Right ventricle myocardium inferior (tissue), 1 donor: ENCODE results near the gene SOD2. TPM values are rescaled to one million over a fixed set of nuclear protein-coding genes. Genes with fewer than 3 reads are reported as not detected.
"Not testable (repeated sequence)": the region's sequence is repeated elsewhere in the genome, so short reads cannot be mapped to it uniquely, and the experiment has no call there.

Source experiments
- ATAC-seq: fragments of 200-7000 bp; cut with Tn5 transposase; one replicate; pipeline ENCODE4 v1.9.1; 2020; ENCODE audit warnings: mild to moderate bottlenecking, moderate library complexity
- DNase-seq: peaks from one replicate; pipeline ENCODE4 v3.0.0; 2021; ENCODE audit errors: missing footprints
- intact Hi-C: fragments of 100-400 bp; cut with DNase I; formaldehyde crosslinking; loops from one replicate; pipeline ENCODE4 v1.11.0; 2022
- total RNA-seq: library from RNA; stranded (reverse); fragmentation: NEBNext Ultra II Directional; extraction: Animal tissue kit (Norgen Biotek cat#: 25700); gene quantifications from one replicate; pipeline ENCODE4 v1.2.1, GENCODE V29; 2021
- donor health status: DM: no; HTN: yes; CAD: no; lungs with severe emphysema.

SOD2 gene
- total RNA-seq, 1 donor from 2014 or later: 1,072 TPM

GRCh38 chr6:159689001-159689400, 4.0 kb downstream of the SOD2 start:
- DNase-seq (no peak), ATAC-seq (no peak)
- intact Hi-C loops: no loop called here

DNA sequence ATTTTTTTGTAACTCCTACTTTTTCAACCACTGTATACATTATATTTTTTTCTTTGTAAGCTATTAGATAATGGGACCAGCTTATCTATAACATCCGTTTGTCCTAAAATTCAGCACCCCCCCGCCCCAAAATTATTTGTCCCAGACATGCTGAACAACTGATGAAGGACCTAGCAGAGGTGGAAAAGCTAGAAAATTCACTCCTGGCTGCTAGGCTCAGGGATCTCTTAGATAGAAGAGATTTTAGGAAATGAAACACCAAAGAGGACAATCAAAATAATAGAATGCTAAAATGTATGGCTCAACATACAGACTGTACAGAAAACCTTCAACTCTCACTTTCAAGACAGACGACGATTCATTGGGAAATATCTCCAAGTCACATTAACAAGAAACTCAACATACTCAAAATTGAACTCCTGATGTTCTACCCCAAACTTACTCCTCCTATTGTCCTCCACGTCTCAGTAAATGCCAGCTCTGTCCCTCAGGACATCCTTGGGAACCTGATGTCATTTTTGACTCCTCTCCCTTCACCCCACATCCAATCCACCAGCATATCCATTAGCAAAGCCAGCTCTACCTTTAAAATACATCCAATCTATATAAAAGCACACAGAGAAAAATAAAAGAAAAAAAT, 4.7 kb downstream of the SOD2 start:
- DNase-seq: no peak
- ATAC-seq: no peak
- intact Hi-C loops: no loop called here

DNA sequence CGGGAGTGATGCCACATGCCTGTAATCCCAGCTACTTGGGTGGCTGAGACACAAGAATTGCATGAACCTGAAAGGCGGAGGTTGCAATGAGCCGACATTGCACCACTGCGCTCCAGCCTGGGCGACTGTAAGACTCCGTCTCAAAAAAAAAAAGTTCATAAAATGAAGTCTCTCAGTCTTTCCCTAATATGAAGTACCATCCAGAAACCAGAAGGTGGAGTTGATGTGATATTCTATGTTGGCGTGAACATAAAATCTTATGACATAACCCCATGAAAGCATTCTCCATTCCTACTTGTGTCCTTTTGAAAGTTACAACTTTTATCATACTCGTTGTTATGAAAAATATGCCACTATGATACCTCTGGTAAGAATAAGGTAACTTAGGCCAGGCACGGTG, 5.7 kb downstream of the SOD2 start:
- intact Hi-C loops: no loop called here
- DNase-seq (no peak), ATAC-seq (no peak)

- intact Hi-C loops: no loop called here
- ATAC-seq: no peak
- DNase-seq: no peak
Observed at GRCh38 chr6:159686703-159687102, 6.3 kb downstream of the SOD2 start.

GRCh38 chr6:159686040-159686439, 7.0 kb downstream of the SOD2 start:
- intact Hi-C loops: no loop called here
- DNase-seq: no peak
- no peak for ATAC-seq

GRCh38 chr6:159684013-159684304, 9.1 kb downstream of the SOD2 start:
- intact Hi-C loops: no loop called here
- DNase-seq: no peak
- no peak for ATAC-seq

DNA sequence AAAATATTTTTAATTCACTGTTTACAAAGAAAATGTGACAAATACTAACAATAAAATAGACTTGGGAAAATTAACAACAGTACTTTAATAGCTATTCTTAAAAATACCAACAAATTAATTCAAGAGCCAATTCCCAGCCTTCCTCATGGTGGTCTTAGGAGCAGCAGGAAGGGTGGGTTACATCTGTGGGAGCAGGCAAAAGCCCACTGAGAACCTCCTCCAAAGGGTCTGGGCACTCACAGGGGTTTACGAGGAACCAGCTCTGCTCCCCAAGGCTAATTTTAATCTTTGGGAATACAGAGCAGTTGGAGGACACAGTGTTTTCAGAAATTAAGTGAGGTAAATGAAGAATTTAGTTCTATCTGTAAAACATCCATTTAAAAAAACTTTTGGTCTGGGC, 10.2 kb downstream of the SOD2 start:
- intact Hi-C loops: no loop called here
- DNase-seq: no peak

DNA sequence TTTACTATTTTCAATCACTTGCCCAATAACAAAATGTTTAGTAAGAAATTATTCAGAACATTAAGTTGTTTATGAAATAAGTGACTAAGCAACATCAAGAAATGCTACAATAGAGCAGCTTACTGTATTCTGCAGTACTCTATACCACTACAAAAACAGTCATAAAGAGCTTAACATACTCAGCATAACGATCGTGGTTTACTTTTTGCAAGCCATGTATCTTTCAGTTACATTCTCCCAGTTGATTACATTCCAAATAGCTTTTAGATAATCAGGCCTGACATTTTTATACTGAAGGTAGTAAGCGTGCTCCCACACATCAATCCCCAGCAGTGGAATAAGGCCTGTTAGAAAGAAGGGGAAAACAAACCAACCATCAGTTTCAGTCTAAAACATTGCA, 10.7 kb downstream of the SOD2 start:
- no peak for DNase-seq
- intact Hi-C loops: no loop called here
- no peak for ATAC-seq

More for the DNA sequence above, 10.2 kb downstream of the SOD2 start:
- ATAC-seq: no peak

DNA sequence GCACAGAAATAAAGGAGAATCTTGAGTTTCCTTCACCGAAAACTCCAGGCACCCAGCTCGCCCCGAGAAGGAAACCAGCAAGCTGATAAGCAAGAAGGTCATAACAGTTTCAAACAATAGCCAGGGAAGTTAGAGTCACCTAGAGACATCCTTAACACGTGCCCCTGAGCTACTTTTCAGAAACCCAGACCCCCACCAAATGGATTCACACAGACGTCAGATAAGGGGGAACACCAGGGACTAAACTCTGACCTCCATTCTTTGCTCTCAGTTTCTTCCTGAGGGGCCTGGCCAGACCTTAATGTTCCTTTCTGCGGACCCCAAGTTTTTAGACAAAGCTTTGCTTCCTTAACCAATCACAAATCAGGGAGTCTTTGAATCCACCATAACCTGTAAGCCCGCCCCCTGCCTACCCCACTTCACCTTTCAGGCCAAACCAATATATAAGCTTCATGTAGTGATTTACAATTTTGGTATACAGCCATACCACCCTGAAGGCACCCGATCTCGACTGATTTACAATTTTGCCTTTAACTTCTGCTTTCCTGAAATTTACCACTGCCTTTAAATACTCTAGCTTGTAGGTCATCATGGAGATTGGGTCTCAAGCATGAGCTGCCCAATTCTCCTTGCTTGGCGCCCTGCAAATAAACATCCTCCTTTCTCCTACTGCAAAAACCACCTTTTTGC, 11.7 kb downstream of the SOD2 start:
- intact Hi-C loops: no loop called here
- ATAC-seq: no peak

GRCh38 chr6:159680104-159680503, 12.9 kb downstream of the SOD2 start:
- ATAC-seq (no peak), DNase-seq (no peak)
- intact Hi-C loops: no loop called here

More for the DNA sequence above, 11.7 kb downstream of the SOD2 start:
- DNase-seq: no peak

DNA sequence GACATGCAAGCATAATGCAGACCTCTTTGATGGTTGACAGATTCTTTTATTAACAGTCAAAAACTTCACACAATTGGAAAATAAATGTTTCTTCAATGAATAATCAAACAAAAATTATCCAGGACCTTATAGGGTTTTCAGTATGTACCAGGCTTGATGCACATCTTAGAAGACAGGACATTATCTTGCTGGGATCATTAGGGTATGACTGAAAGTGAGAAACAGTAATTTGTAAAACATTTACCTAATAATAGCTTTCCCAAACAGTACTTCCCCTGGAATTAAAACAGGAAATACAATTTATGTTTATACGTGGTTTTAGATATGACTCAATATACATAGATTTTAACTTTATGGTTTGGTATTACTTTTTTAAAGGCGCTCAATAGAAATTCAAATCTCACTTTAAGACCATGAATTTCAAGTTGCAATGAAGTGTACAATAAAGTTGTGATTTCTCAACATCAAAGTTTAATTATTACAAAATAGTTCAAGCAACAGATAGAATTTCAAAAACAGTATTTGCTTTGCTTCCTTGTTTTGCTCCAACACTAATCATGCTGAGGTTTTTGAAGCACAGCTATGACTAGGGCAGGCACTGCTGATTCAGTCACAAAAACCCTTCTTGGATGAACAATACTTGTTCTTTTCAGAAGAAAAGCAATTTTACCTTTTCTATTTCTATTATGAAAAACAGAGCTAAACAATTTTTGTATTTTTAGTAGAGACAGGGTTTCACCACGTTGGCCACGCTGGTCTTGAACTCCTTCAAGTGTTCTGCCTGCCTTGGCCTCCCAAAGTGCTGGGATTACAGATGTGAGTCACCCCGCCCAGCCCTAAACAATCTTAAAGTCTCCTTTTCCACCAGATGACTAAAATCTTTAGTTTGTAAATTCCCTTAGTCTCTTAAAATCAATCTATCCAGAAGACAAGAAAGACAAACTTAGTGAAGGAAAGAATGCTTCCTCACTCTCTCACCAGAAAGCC, 13.7 kb downstream of the SOD2 start:
- intact Hi-C loops: no loop called here
- ATAC-seq (no peak), DNase-seq (no peak)

GRCh38 chr6:159678574-159678973, 14.5 kb downstream of the SOD2 start:
- peak; percentile 26 for ATAC-seq
- intact Hi-C loops: no loop called here
- DNase-seq: no peak

DNA sequence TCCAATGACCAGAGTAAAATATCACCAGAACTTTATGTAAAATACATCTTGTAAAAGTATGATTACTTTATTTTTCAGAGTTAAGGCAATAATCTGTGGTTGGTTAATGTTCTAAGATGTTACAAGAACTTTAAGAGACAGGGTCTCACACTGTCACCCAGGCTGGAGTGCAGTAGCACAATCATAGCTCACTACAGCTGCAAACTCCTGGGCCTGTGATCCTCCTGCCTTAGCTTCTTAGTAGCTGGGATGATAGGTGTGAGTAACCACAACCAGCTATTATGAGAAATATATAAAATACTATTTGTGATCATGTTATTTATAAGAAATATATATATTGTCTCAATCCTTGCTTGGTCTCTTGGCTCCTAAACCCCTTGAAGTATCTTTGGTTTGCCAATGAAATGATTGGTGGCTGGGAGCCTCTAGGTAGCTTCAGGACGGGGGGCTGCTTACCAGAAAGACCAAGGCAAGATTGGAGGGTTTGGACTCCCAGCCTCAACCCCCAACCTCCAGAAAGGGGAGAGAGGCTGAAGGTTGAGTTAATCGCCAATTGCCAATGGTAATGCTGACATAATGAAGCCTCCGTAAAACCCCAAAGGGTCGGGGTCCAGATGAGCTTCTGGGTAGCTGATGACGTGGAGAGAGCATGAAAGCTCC, 15.4 kb downstream of the SOD2 start:
- ATAC-seq: no peak
- no peak for DNase-seq
- intact Hi-C loops: no loop called here

DNA sequence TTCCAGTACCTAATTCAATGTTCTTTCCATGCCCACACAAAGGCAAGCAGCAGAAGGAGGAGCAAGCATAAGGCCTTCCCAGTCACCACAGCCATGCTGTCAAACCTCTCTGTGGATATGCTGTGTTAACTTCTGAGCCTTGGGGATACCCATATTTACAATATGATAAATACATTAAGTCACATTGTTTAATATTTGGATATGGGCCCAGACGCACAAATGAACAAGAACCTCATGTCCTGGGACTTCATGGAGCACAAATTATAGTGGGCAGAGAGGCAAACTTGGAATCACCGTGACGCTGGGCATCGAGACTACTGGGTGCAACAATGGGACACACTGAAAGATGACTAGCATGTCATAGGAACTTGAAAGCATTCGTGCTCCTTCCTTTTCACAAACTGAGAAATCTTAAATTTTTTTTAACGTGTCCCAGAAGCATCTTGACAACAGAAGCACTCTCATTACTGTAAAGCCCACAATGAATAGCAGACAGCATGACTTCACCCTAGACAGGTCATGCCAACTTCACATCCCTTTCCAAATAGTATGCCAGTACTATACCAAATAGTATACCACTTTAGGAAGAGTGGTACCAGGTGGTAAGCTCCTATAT, 16.0 kb downstream of the SOD2 start:
- no peak for ATAC-seq
- DNase-seq: no peak
- intact Hi-C loops: no loop called here

- DNase-seq, ATAC-seq, intact Hi-C loops: not testable (repeated sequence)
Observed at GRCh38 chr6:159676236-159676635, 16.8 kb downstream of the SOD2 start.

- DNase-seq (no peak), ATAC-seq (no peak)
- intact Hi-C loops: no loop called here
Observed at GRCh38 chr6:159665868-159666635, 27.0 kb downstream of the SOD2 start.

DNA sequence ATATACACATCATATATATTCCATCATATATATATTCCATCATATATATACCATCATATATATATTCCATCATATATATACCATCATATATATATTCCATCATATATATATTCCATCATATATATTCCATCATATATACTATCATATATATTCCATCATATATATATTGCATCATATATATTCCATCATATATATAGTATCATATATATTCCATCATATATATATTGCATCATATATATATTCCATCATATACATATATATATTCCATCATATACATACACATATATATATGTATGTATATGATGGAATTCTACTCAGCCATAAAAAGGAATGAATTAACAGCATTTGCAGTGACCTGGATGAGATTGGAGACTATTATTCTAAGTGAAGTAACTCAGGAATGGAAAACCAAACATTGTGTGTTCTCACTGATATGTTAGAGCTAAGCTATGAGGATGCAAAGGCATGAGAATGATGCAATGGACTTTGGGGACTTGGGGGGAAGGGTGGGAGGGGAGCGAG, 29.6 kb downstream of the SOD2 start:
- DNase-seq, intact Hi-C loops, ATAC-seq: not testable (repeated sequence)

DNA sequence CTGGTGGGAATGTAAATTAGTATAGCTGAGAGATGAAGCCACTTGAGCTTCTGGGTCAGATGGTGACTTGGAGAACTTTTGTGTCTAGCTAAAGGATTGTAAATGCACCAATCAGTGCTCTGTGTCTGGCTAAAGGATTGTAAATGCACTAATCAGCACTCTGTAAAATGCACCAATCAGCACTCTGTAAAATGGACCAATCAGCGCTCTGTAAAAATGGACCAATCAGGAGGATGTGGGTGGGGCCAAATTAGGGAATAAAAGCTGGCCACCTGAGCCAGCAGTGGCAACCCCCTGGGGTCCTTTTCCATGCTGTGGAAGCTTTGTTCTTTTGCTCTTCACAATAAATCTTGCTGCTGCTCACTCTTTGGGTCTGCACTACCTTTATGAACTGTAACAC, 31.1 kb downstream of the SOD2 start:
- ATAC-seq, DNase-seq, intact Hi-C loops: not testable (repeated sequence)
